Gastrocnemius medialis (tissue), 4 donors: Measurements from ENCODE around the gene PAX5. TPM values are rescaled to one million over a fixed set of nuclear protein-coding genes. Genes with fewer than 3 reads are reported as not detected.

Source experiments
- ATAC-seq, 2 donors: fragments of 150-250 bp; one replicate each; pipeline ENCODE4 v1.9.1; 2016
- DNase-seq, 2 donors: peaks; one replicate each; pipeline ENCODE4 v3.0.0-alpha.2; 2019
- H3K27ac ChIP-seq, 4 donors: fragments of 200-600 bp; sonication (generic); 1 replicate in 1 of 4; 2 replicates in 3 of 4; pipeline ENCODE4 v1.5.1; 2016 to 2018; ENCODE audit warnings: mild to moderate bottlenecking in 2 of 4, moderate library complexity in 1 of 4
- H3K27me3 ChIP-seq, 3 donors: fragments of 200-600 bp; sonication (generic) in 2 of 3; 1 replicate in 1 of 3; 2 replicates in 2 of 3; pipeline versions ENCODE4 v1.5.1 to v1.6.0; 2016 to 2019; ENCODE audit warnings: mild to moderate bottlenecking in 1 of 3, moderate library complexity in 1 of 3
- H3K36me3 ChIP-seq, 2 donors: fragments of 200-600 bp; sonication (generic) in 1 of 2; one replicate each; pipeline ENCODE4 v1.5.1; 2017 to 2018
- H3K4me1 ChIP-seq, 2 donors: fragments of 200-600 bp; sonication (generic) in 1 of 2; one replicate each; pipeline ENCODE4 v1.5.1; 2016 to 2017; ENCODE audit warnings: mild to moderate bottlenecking in 2 of 2
- H3K4me3 ChIP-seq, 4 donors: fragments of 200-600 bp; sonication (generic) in 3 of 4; 1 replicate in 1 of 4; 2 replicates in 3 of 4; pipeline ENCODE4 v1.5.1; 2016 to 2019; ENCODE audit warnings: mild to moderate bottlenecking in 2 of 4
- H3K9me3 ChIP-seq, 3 donors: fragments of 200-600 bp; sonication (generic) in 2 of 3; 1 replicate in 1 of 3; 2 replicates in 2 of 3; pipeline ENCODE4 v1.5.1; 2016 to 2019
- CTCF ChIP-seq, 5 experiments: fragments of 450-650 bp in 3 of 5; fragments of 200-600 bp in 2 of 5; sonication (generic) in 2 of 5; IDR thresholded peaks in 4 of 5; conservative IDR thresholded peaks in 1 of 5; 1 replicate in 4 of 5; 2 replicates in 1 of 5; pipeline ENCODE4 v1.5.1; 2016 to 2019; ENCODE audit warnings: antibody characterized with exemption in 5 of 5, mild to moderate bottlenecking in 3 of 5, moderate library complexity in 3 of 5
- POLR2A ChIP-seq, 2 donors: fragments of 450-650 bp; IDR thresholded peaks; one replicate each; pipeline ENCODE4 v1.6.1; 2017; ENCODE audit warnings: antibody characterized with exemption in 2 of 2, mild to moderate bottlenecking in 2 of 2, moderate library complexity in 2 of 2
- in situ Hi-C, 4 donors: fragments of 200-750 bp; cut with MboI; loops; one replicate each; pipeline versions ENCODE4 v1.15.0 to v1.8.0; 2017; ENCODE audit warnings: low sequenced_read_pairs in 4 of 4
- intact Hi-C: fragments of 100-400 bp; cut with DNase I; formaldehyde crosslinking; loops from one replicate; pipeline ENCODE4 v1.15.1; 2023; ENCODE audit warnings: low total_unique reads
- total RNA-seq, 4 donors: library from RNA; depleted of rRNA; stranded (reverse); fragments of >200 nt; gene quantifications; one replicate each; pipeline versions ENCODE4 v1.1.0 to v1.2.3, GENCODE V29; 2016

The PAX5 gene
- total RNA-seq, 4 donors from 2014 or later = 0.19 TPM; not detected in 3

- H3K36me3 ChIP-seq = no peaks in the 10 kb centered on the region
- DNase-seq (no peak), ATAC-seq (no peak)
- peak overlapping the region in 2 of 4 donors; percentile 3 to 44 for H3K4me3 ChIP-seq
- in situ Hi-C loops = no loop called here
- TF ChIP-seq CTCF (IDR thresholded peaks at IDR 0.05 in 4 of 5, conservative IDR thresholded peaks at IDR 0.05 in 1 of 5) = no peak
- no peak for TF ChIP-seq POLR2A (IDR thresholded peaks at IDR 0.05)
- H3K9me3 ChIP-seq = no peaks in the 10 kb centered on the region
- H3K27ac ChIP-seq = no peak overlapping the region
- H3K27me3 ChIP-seq = peaks cover 94 to 98% (median 98%) of the 10 kb centered on the region in 3 donors
- H3K4me1 ChIP-seq = peaks cover 25 to 26% of the 10 kb centered on the region in 2 donors
- intact Hi-C loops = no loop called here
These were observed 7.7 kb downstream of the PAX5 start for GRCh38 chr9:37026113-37026930.

- Histone ChIP-seq H3K27me3 (peaks cover 94 to 98% (median 96%) of the 10 kb centered on the region in 3 donors), H3K9me3 (no peaks in the 10 kb centered on the region), H3K4me3 (peak overlapping the region; percentile 14 to 44 (median 29)), H3K36me3 (no peaks in the 10 kb centered on the region), H3K4me1 (peaks cover 25 to 26% of the 10 kb centered on the region in 2 donors), H3K27ac (no peak overlapping the region)
- DNase-seq (no peak), ATAC-seq (no peak)
- no peak for TF ChIP-seq POLR2A (IDR thresholded peaks at IDR 0.05)
- TF ChIP-seq CTCF (IDR thresholded peaks at IDR 0.05 in 4 of 5, conservative IDR thresholded peaks at IDR 0.05 in 1 of 5) = no peak
- intact Hi-C loops (no loop called here), in situ Hi-C loops (no loop called here)
These were observed 8.3 kb downstream of the PAX5 start for GRCh38 chr9:37025823-37026112.

GRCh38 chr9:37025071-37025822, 8.8 kb downstream of the PAX5 start:
- H3K4me3 ChIP-seq = peak overlapping the region; percentile 14 to 44 (median 29)
- ATAC-seq (no peak), DNase-seq (no peak)
- intact Hi-C loops = no loop called here
- no peaks in the 10 kb centered on the region for H3K9me3 ChIP-seq
- no peaks in the 10 kb centered on the region for H3K36me3 ChIP-seq
- H3K27ac ChIP-seq = no peak overlapping the region
- TF ChIP-seq POLR2A (IDR thresholded peaks at IDR 0.05) = no peak
- TF ChIP-seq CTCF (IDR thresholded peaks at IDR 0.05 in 4 of 5, conservative IDR thresholded peaks at IDR 0.05 in 1 of 5) = no peak
- peaks cover 25 to 26% of the 10 kb centered on the region in 2 donors for H3K4me1 ChIP-seq
- peaks cover 94 to 98% (median 96%) of the 10 kb centered on the region in 3 donors for H3K27me3 ChIP-seq
- in situ Hi-C loops = no loop called here

- TF ChIP-seq CTCF (IDR thresholded peaks at IDR 0.05 in 4 of 5, conservative IDR thresholded peaks at IDR 0.05 in 1 of 5) (no peak), POLR2A (IDR thresholded peaks at IDR 0.05) (no peak)
- Histone ChIP-seq H3K27ac (no peak overlapping the region), H3K9me3 (no peaks in the 10 kb centered on the region), H3K36me3 (no peaks in the 10 kb centered on the region), H3K4me3 (no peak overlapping the region), H3K4me1 (no peaks in the 10 kb centered on the region), H3K27me3 (peaks cover 31 to 45% (median 41%) of the 10 kb centered on the region in 3 donors)
- in situ Hi-C loops (no loop called here), intact Hi-C loops (no loop called here)
- ATAC-seq (no peak), DNase-seq (no peak)
These were observed 16.5 kb downstream of the PAX5 start for GRCh38 chr9:37017546-37017945.
